GM19468 (cell line): ENCODE data around the gene BAZ2B.
"Not testable (repeated sequence)": the region's sequence is repeated elsewhere in the genome, so short reads cannot be mapped to it uniquely, and the experiment has no call there.

ENCODE experiments used
- ATAC-seq: cut with Tn5 transposase; IDR thresholded peaks from one replicate; pipeline ENCODE4 v1.9.1; 2021; ENCODE audit warnings: mild to moderate bottlenecking, moderate library complexity, moderate number of reproducible peaks; ENCODE audit not compliant: unreplicated experiment; ENCODE audit errors: extremely low read depth

Gene BAZ2B

GRCh38 chr2:159616286-159616701, at the start of gene BAZ2B:
Gene BAZ2B, minus strand, starts transcription at chr2:159616548. Its CDS starts 137,829 bp downstream, at chr2:159478719.
- ATAC-seq, result no peak

GRCh38 chr2:159661286-159661685, 44.9 kb upstream of the BAZ2B start:
- no peak for ATAC-seq

GRCh38 chr2:159658881-159659873, 42.8 kb upstream of the BAZ2B start:
- ATAC-seq, result no peak

- ATAC-seq, result no peak
Measured at GRCh38 chr2:159653962-159654361, 37.6 kb upstream of the BAZ2B start.

GRCh38 chr2:159651884-159652283, 35.5 kb upstream of the BAZ2B start:
- no peak for ATAC-seq

GRCh38 chr2:159650574-159650973, 34.2 kb upstream of the BAZ2B start:
- ATAC-seq, result no peak

GRCh38 chr2:159648643-159649042, 32.3 kb upstream of the BAZ2B start:
- ATAC-seq, result no peak

GRCh38 chr2:159647667-159648066, 31.3 kb upstream of the BAZ2B start:
- ATAC-seq, result no peak

GRCh38 chr2:159640176-159640575, 23.8 kb upstream of the BAZ2B start:
- no peak for ATAC-seq

GRCh38 chr2:159639712-159640111, 23.4 kb upstream of the BAZ2B start:
- ATAC-seq, result no peak

GRCh38 chr2:159639071-159639470, 22.7 kb upstream of the BAZ2B start:
- ATAC-seq, result no peak

- no peak for ATAC-seq
Measured at GRCh38 chr2:159637988-159638501, 21.7 kb upstream of the BAZ2B start.

- no peak for ATAC-seq
Measured at GRCh38 chr2:159637240-159637639, 20.9 kb upstream of the BAZ2B start.

- ATAC-seq, result no peak
Measured at GRCh38 chr2:159635006-159635789, 18.9 kb upstream of the BAZ2B start.

GRCh38 chr2:159633219-159633618, 16.9 kb upstream of the BAZ2B start:
- no peak for ATAC-seq

- ATAC-seq, result not testable (repeated sequence)
Measured at GRCh38 chr2:159625628-159626027, 9.3 kb upstream of the BAZ2B start.

GRCh38 chr2:159623436-159623835, 7.1 kb upstream of the BAZ2B start:
- no peak for ATAC-seq

- no peak for ATAC-seq
Measured at GRCh38 chr2:159622966-159623365, 6.6 kb upstream of the BAZ2B start.

GRCh38 chr2:159620796-159621195, 4.4 kb upstream of the BAZ2B start:
- no peak for ATAC-seq

- ATAC-seq, result no peak
Measured at GRCh38 chr2:159617646-159618045, 1.3 kb upstream of the BAZ2B start.

GRCh38 chr2:159617100-159617499, 752 bp upstream of the BAZ2B start:
- no peak for ATAC-seq
